ENCODE results near the gene ITGA3. TPM values are rescaled to one million over a fixed set of nuclear protein-coding genes. Genes with fewer than 3 reads are reported as not detected.

The ITGA3 gene
- total RNA-seq, 2 donors from 2014 or later = 7.4 to 40.7 TPM

GRCh38 chr17:50103252-50103651 is 47.3 kb downstream of the ITGA3 start:
- Mint-ChIP-seq H3K36me3 (no peaks in the 10 kb centered on the region), H3K27ac (no peak overlapping the region), H3K9me3 (no peaks in the 10 kb centered on the region)
- no peak for ATAC-seq
- DNase-seq (ENCODE audit: low spot score in 2 of 2) = no peak

GRCh38 chr17:50103941-50104340 is 48.0 kb downstream of the ITGA3 start:
- H3K27ac Mint-ChIP-seq = peak overlapping the region in 1 of 2 donors; percentile 14
- DNase-seq (ENCODE audit: low spot score in 2 of 2) (no peak), ATAC-seq (no peak)
- no peaks in the 10 kb centered on the region for H3K36me3 Mint-ChIP-seq
- no peaks in the 10 kb centered on the region for H3K9me3 Mint-ChIP-seq

GRCh38 chr17:50105811-50106210 is 49.9 kb downstream of the ITGA3 start:
- H3K27ac Mint-ChIP-seq = peak overlapping the region in 1 of 2 donors; percentile 88
- DNase-seq (ENCODE audit: low spot score in 2 of 2) (no peak), ATAC-seq (no peak)
- no peaks in the 10 kb centered on the region for H3K9me3 Mint-ChIP-seq
- H3K36me3 Mint-ChIP-seq = no peaks in the 10 kb centered on the region

- no peak for ATAC-seq
- H3K9me3 Mint-ChIP-seq = no peaks in the 10 kb centered on the region
Measured at GRCh38 chr17:50106393-50107131, 50.7 kb downstream of the ITGA3 start.

GRCh38 chr17:50107790-50108414 is 52.0 kb downstream of the ITGA3 start:
- Mint-ChIP-seq H3K27ac (peak overlapping the region in 1 of 2 donors; percentile 58), H3K9me3 (no peaks in the 10 kb centered on the region), H3K36me3 (no peaks in the 10 kb centered on the region)
- ATAC-seq = peak in 1 of 2 donors; percentile 19
- no peak for DNase-seq (ENCODE audit: low spot score in 2 of 2)

More at GRCh38 chr17:50106393-50107131, 50.7 kb downstream of the ITGA3 start:
- DNase-seq (ENCODE audit: low spot score in 2 of 2) = no peak
- Mint-ChIP-seq H3K36me3 (no peaks in the 10 kb centered on the region), H3K27ac (peak overlapping the region in 1 of 2 donors; percentile 21)

GRCh38 chr17:50108556-50108955 is 52.6 kb downstream of the ITGA3 start:
- DNase-seq (ENCODE audit: low spot score in 2 of 2) = no peak
- no peaks in the 10 kb centered on the region for H3K9me3 Mint-ChIP-seq
- H3K27ac Mint-ChIP-seq = peak overlapping the region in 1 of 2 donors; percentile 58
- H3K36me3 Mint-ChIP-seq = no peaks in the 10 kb centered on the region
- no peak for ATAC-seq

- no peaks in the 10 kb centered on the region for H3K36me3 Mint-ChIP-seq
- peak overlapping the region in 1 of 2 donors; percentile 58 for H3K27ac Mint-ChIP-seq
- ATAC-seq (no peak), DNase-seq (ENCODE audit: low spot score in 2 of 2) (no peak)
- H3K9me3 Mint-ChIP-seq = no peaks in the 10 kb centered on the region
Measured at GRCh38 chr17:50109207-50109606, 53.3 kb downstream of the ITGA3 start.

GRCh38 chr17:50109785-50110184 is 53.9 kb downstream of the ITGA3 start:
- DNase-seq (ENCODE audit: low spot score in 2 of 2) (no peak), ATAC-seq (no peak)
- H3K9me3 Mint-ChIP-seq = no peaks in the 10 kb centered on the region
- H3K36me3 Mint-ChIP-seq = no peaks in the 10 kb centered on the region
- peak overlapping the region in 1 of 2 donors; percentile 58 for H3K27ac Mint-ChIP-seq

- no peaks in the 10 kb centered on the region for H3K9me3 Mint-ChIP-seq
- H3K36me3 Mint-ChIP-seq = no peaks in the 10 kb centered on the region
- DNase-seq (ENCODE audit: low spot score in 2 of 2) = no peak
- H3K27ac Mint-ChIP-seq = peak overlapping the region; percentile 22 to 58
- no peak for ATAC-seq
Measured at GRCh38 chr17:50110591-50111349, 54.9 kb downstream of the ITGA3 start.

GRCh38 chr17:50111673-50112655 is 56.1 kb downstream of the ITGA3 start:
- DNase-seq (ENCODE audit: low spot score in 2 of 2) (no peak), ATAC-seq (no peak)
- Mint-ChIP-seq H3K36me3 (no peaks in the 10 kb centered on the region), H3K27ac (no peak overlapping the region), H3K9me3 (no peaks in the 10 kb centered on the region)

GRCh38 chr17:50112694-50113093 is 56.8 kb downstream of the ITGA3 start:
- Mint-ChIP-seq H3K9me3 (no peaks in the 10 kb centered on the region), H3K27ac (no peak overlapping the region), H3K36me3 (no peaks in the 10 kb centered on the region)
- ATAC-seq = no peak
- no peak for DNase-seq (ENCODE audit: low spot score in 2 of 2)

- H3K27ac Mint-ChIP-seq = no peak overlapping the region
- H3K36me3 Mint-ChIP-seq = no peaks in the 10 kb centered on the region
- no peak for DNase-seq (ENCODE audit: low spot score in 2 of 2)
- H3K9me3 Mint-ChIP-seq = no peaks in the 10 kb centered on the region
- no peak for ATAC-seq
Measured at GRCh38 chr17:50113624-50114320, 57.9 kb downstream of the ITGA3 start.

GRCh38 chr17:50114401-50114800 is 58.5 kb downstream of the ITGA3 start:
- H3K36me3 Mint-ChIP-seq = no peaks in the 10 kb centered on the region
- DNase-seq (ENCODE audit: low spot score in 2 of 2) = no peak
- no peak overlapping the region for H3K27ac Mint-ChIP-seq
- H3K9me3 Mint-ChIP-seq = no peaks in the 10 kb centered on the region
- ATAC-seq = no peak

- ATAC-seq (peak; percentile 45 to 54), DNase-seq (ENCODE audit: low spot score in 2 of 2) (peak in 1 of 2 donors; percentile 60)
- H3K27ac Mint-ChIP-seq = no peak overlapping the region
- H3K36me3 Mint-ChIP-seq = no peaks in the 10 kb centered on the region
- H3K9me3 Mint-ChIP-seq = no peaks in the 10 kb centered on the region
Measured at GRCh38 chr17:50114849-50115357, 59.0 kb downstream of the ITGA3 start.

- Mint-ChIP-seq H3K27ac (no peak overlapping the region), H3K9me3 (no peaks in the 10 kb centered on the region)
- no peak for ATAC-seq
Measured at GRCh38 chr17:50115756-50116155, 59.8 kb downstream of the ITGA3 start.

More at GRCh38 chr17:50115756-50116155, 59.8 kb downstream of the ITGA3 start:
- H3K36me3 Mint-ChIP-seq = no peaks in the 10 kb centered on the region
- DNase-seq (ENCODE audit: low spot score in 2 of 2) = no peak

Data from activated naive CD4-positive, alpha-beta T cell treated with anti-CD3 and anti-CD28 coated beads, Interleukin-2, amount 50 U/mL, for 72 hours (primary cell).